Neural cell (in vitro differentiated cells): ENCODE data around the gene SMARCA4. TPM values are rescaled to one million over a fixed set of nuclear protein-coding genes. Genes with fewer than 3 reads are reported as not detected.

Experiments used
- H2AFZ ChIP-seq: fragments of 200-600, 300-800 bp; sonication (generic), shearing (Covaris generic); 2 replicates; pipeline ENCODE4 v1.6.0; 2014; ENCODE audit warnings: low read depth, mild to moderate bottlenecking, antibody characterized with exemption, low read length, moderate library complexity
- H3F3A ChIP-seq: fragments of 200-600 bp; shearing (Covaris generic); 2 replicates; pipeline ENCODE4 v1.6.1; 2016; ENCODE audit warnings: mild to moderate bottlenecking, moderate library complexity, mixed read lengths, antibody characterized with exemption, low read length; ENCODE audit not compliant: insufficient read depth, poor library complexity, severe bottlenecking
- H3K27ac ChIP-seq: fragments of 200-600, 300-800 bp; sonication (generic), shearing (Covaris generic); 2 replicates; pipeline ENCODE4 v1.5.1; 2014; ENCODE audit warnings: mild to moderate bottlenecking, low read length, moderate library complexity
- H3K27me3 ChIP-seq: fragments of 300-800, 200-600 bp; sonication (generic), shearing (Covaris generic); 2 replicates; pipeline ENCODE4 v1.6.0; 2014; ENCODE audit warnings: mild to moderate bottlenecking, low read depth, low read length, moderate library complexity; ENCODE audit not compliant: insufficient read depth
- H3K36me3 ChIP-seq: fragments of 300-800, 200-600 bp; sonication (generic), shearing (Covaris generic); 2 replicates; pipeline ENCODE4 v1.5.1; 2014; ENCODE audit warnings: mild to moderate bottlenecking, antibody characterized with exemption, low read length, moderate library complexity; ENCODE audit not compliant: insufficient read depth
- H3K4me2 ChIP-seq: fragments of 300-800, 200-600 bp; sonication (generic), shearing (Covaris generic); 2 replicates; pipeline ENCODE4 v1.6.0; 2014; ENCODE audit warnings: mild to moderate bottlenecking, low read length
- H3K4me3 ChIP-seq: fragments of 300-800, 200-600 bp; sonication (generic), shearing (Covaris generic); 2 replicates; pipeline ENCODE4 v1.5.1; 2014; ENCODE audit warnings: mild to moderate bottlenecking, low read length, moderate library complexity
- H3K79me2 ChIP-seq: fragments of 200-600 bp; shearing (Covaris generic); replicated peaks from 2 replicates; pipeline ENCODE4 v1.6.0; 2014; ENCODE audit warnings: mild to moderate bottlenecking, low read length, moderate library complexity; ENCODE audit not compliant: insufficient read depth
- H3K9ac ChIP-seq: fragments of 300-800, 200-600 bp; sonication (generic), shearing (Covaris generic); 2 replicates; pipeline ENCODE4 v1.6.1; 2016; ENCODE audit warnings: mild to moderate bottlenecking, low read length, mixed read lengths
- H3K9me2 ChIP-seq: fragments of 200-600 bp; shearing (Covaris generic); 2 replicates; pipeline ENCODE4 v1.6.1; 2016; ENCODE audit warnings: mild to moderate bottlenecking, low read length, mixed read lengths; ENCODE audit not compliant: insufficient read depth
- H3K9me3 ChIP-seq: fragments of 200-600, 300-800 bp; sonication (generic), shearing (Covaris generic); 2 replicates; pipeline ENCODE4 v1.6.1; 2016; ENCODE audit warnings: mild to moderate bottlenecking, mixed run types, low read length, moderate library complexity, mixed read lengths
- H4K20me1 ChIP-seq: fragments of 200-600 bp; shearing (Covaris generic); 2 replicates; pipeline ENCODE4 v1.6.1; 2016; ENCODE audit warnings: mild to moderate bottlenecking, mixed run types; ENCODE audit not compliant: insufficient read depth
- EP300 ChIP-seq: fragments of 450-650 bp; conservative IDR thresholded peaks from 2 replicates; pipeline ENCODE4 v1.6.1; 2014; ENCODE audit warnings: antibody characterized with exemption, mild to moderate bottlenecking, moderate library complexity; ENCODE audit not compliant: poor library complexity, severe bottlenecking
- EZH2 ChIP-seq: fragments of 200-600, 300-800 bp; shearing (Covaris generic), sonication (generic); IDR thresholded peaks from 2 replicates; pipeline ENCODE4 v1.6.1; 2014; ENCODE audit warnings: antibody characterized with exemption, low read length, borderline replicate concordance, mild to moderate bottlenecking; ENCODE audit not compliant: insufficient read depth, poor library complexity, severe bottlenecking
- MXI1 ChIP-seq: fragments of 450-650 bp; conservative IDR thresholded peaks from 2 replicates; pipeline ENCODE4 v1.6.1; 2014; ENCODE audit warnings: antibody characterized with exemption, mild to moderate bottlenecking; ENCODE audit not compliant: poor library complexity, severe bottlenecking
- POLR2AphosphoS5 ChIP-seq: IDR thresholded peaks from 2 replicates; pipeline ENCODE4 v1.6.1; 2012
- RAD21 ChIP-seq: fragments of 450-650 bp; conservative IDR thresholded peaks from 2 replicates; pipeline ENCODE4 v1.6.1; 2014; ENCODE audit warnings: antibody characterized with exemption, mild to moderate bottlenecking, moderate library complexity
- SMC3 ChIP-seq: fragments of 450-650 bp; conservative IDR thresholded peaks from 2 replicates; pipeline ENCODE4 v1.6.1; 2014; ENCODE audit warnings: antibody characterized with exemption, mild to moderate bottlenecking, moderate library complexity; ENCODE audit not compliant: poor library complexity
- TAF1 ChIP-seq: IDR thresholded peaks from 2 replicates; pipeline ENCODE4 v1.6.1; 2012; ENCODE audit warnings: low read depth
- polyA plus RNA-seq: library from polyadenylated mRNA; depleted of rRNA; stranded (reverse); fragments of >200 nt; gene quantifications from 2 replicates; pipeline ENCODE4 v1.2.3, GENCODE V29; 2014
- TF ChIP-seq, protein P1 (sequence below): fragments of 450-650 bp; IDR thresholded peaks from 2 replicates; pipeline ENCODE4 v1.5.1; 2014; ENCODE audit warnings: antibody characterized with exemption, mild to moderate bottlenecking, moderate library complexity; ENCODE audit not compliant: poor library complexity, severe bottlenecking
- TF ChIP-seq, protein P2 (sequence below): IDR thresholded peaks from 2 replicates; pipeline ENCODE4 v1.6.1; 2012; ENCODE audit warnings: borderline replicate concordance

The SMARCA4 gene
- polyA plus RNA-seq, 1 donor from 2014 or later: 97.3 TPM

DNA sequence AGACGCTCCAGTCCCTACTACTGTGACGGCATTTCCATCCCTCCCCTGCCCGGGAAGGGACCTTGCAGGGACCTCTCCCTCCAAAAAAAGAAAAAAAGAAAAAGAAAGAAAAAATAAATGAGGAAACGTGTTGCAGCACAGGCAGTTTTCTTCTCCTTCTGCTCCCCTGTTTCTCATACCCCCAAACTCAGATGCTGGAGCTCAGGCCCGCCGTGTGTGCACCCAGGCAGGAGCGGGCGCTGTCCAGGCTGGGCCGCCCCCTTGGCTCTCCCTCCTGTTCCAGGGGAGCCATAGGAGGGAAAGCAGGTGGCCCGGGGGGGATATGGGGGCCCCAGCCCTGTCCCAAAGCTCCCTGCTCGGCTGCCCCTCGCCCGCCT lies 38.2 kb upstream of the SMARCA4 start:
- Histone ChIP-seq H3K27ac (no peak overlapping the region), H3K9me3 (no peaks in the 10 kb centered on the region), H3K27me3 (no peaks in the 10 kb centered on the region), H3K9ac (no peak overlapping the region), H4K20me1 (no peaks in the 10 kb centered on the region), H3K4me2 (no peak overlapping the region), H3K79me2 (peaks cover under 1% of the 10 kb centered on the region), H3K9me2 (no peaks in the 10 kb centered on the region), H3F3A (no peaks in the 10 kb centered on the region), H2AFZ (no peak overlapping the region), H3K36me3 (no peaks in the 10 kb centered on the region), H3K4me3 (no peak overlapping the region)
- TF ChIP-seq MXI1: no peak
- no peak for TF ChIP-seq RAD21
- no peak for TF ChIP-seq EP300
- no peak for TF ChIP-seq SMC3
- TF ChIP-seq, protein P1, sequence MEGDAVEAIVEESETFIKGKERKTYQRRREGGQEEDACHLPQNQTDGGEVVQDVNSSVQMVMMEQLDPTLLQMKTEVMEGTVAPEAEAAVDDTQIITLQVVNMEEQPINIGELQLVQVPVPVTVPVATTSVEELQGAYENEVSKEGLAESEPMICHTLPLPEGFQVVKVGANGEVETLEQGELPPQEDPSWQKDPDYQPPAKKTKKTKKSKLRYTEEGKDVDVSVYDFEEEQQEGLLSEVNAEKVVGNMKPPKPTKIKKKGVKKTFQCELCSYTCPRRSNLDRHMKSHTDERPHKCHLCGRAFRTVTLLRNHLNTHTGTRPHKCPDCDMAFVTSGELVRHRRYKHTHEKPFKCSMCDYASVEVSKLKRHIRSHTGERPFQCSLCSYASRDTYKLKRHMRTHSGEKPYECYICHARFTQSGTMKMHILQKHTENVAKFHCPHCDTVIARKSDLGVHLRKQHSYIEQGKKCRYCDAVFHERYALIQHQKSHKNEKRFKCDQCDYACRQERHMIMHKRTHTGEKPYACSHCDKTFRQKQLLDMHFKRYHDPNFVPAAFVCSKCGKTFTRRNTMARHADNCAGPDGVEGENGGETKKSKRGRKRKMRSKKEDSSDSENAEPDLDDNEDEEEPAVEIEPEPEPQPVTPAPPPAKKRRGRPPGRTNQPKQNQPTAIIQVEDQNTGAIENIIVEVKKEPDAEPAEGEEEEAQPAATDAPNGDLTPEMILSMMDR: no peak
- no peak for TF ChIP-seq POLR2AphosphoS5
- TF ChIP-seq, protein P2, sequence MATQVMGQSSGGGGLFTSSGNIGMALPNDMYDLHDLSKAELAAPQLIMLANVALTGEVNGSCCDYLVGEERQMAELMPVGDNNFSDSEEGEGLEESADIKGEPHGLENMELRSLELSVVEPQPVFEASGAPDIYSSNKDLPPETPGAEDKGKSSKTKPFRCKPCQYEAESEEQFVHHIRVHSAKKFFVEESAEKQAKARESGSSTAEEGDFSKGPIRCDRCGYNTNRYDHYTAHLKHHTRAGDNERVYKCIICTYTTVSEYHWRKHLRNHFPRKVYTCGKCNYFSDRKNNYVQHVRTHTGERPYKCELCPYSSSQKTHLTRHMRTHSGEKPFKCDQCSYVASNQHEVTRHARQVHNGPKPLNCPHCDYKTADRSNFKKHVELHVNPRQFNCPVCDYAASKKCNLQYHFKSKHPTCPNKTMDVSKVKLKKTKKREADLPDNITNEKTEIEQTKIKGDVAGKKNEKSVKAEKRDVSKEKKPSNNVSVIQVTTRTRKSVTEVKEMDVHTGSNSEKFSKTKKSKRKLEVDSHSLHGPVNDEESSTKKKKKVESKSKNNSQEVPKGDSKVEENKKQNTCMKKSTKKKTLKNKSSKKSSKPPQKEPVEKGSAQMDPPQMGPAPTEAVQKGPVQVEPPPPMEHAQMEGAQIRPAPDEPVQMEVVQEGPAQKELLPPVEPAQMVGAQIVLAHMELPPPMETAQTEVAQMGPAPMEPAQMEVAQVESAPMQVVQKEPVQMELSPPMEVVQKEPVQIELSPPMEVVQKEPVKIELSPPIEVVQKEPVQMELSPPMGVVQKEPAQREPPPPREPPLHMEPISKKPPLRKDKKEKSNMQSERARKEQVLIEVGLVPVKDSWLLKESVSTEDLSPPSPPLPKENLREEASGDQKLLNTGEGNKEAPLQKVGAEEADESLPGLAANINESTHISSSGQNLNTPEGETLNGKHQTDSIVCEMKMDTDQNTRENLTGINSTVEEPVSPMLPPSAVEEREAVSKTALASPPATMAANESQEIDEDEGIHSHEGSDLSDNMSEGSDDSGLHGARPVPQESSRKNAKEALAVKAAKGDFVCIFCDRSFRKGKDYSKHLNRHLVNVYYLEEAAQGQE: no peak
- TF ChIP-seq TAF1: no peak
- TF ChIP-seq EZH2: no peak

DNA sequence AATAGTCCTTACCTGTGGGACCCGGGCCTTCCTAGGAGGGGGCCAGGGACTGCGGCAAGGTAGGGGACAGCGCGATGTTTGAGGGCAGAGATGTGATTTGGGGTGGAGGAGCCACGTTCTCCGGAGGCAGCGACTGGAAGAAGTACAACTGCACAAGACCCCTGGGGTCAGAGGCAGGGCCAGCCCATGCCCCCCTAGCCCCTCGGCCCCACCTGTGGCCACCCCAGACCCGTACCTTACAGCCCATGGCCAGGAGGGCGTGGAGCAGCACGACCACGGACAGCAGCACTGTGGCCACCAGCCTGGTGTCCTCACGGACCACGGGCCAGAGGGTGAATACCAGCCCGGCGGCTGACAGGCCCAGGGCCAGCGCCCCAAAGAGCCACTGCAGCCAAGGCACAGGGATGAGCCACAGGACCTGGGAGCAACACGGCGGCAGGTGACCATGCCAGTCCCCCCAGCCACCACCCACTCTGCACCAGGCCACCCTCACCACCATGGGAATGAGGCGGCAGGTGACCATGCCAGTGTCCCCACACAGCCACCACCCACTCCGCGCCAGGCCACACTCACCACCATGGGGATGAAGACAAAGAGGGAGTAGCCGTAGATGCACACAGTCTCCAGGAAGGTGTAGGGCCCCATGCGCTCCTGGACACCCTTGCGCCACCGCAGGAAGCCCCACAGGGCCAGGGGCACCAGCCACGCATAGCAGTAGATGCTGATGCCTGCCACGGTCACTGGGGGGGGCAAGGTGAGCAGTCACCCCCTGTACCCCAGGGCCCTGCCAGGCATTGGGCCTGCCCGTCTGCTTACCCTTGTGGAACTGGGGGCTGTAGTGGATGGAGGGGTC lies 37.3 kb upstream of the SMARCA4 start:
- Histone ChIP-seq H3F3A (no peaks in the 10 kb centered on the region), H3K9me2 (no peaks in the 10 kb centered on the region), H3K36me3 (no peaks in the 10 kb centered on the region), H3K27me3 (no peaks in the 10 kb centered on the region), H3K79me2 (peaks cover 7% of the 10 kb centered on the region), H3K27ac (no peak overlapping the region), H3K4me2 (no peak overlapping the region), H3K9me3 (no peaks in the 10 kb centered on the region), H3K4me3 (no peak overlapping the region), H4K20me1 (no peaks in the 10 kb centered on the region), H2AFZ (no peak overlapping the region), H3K9ac (no peak overlapping the region)
- TF ChIP-seq EZH2: no peak
- no peak for TF ChIP-seq RAD21
- no peak for TF ChIP-seq TAF1
- TF ChIP-seq, protein P1: no peak
- TF ChIP-seq MXI1: no peak
- TF ChIP-seq SMC3: no peak
